ENCODE data around the gene SH3YL1.

Gene SH3YL1

GRCh38 chr2:282371-283263, 18.8 kb upstream of the SH3YL1 start:
- DNase-seq (ENCODE audit: low spot score) = no peak

GRCh38 chr2:281381-281780, 17.5 kb upstream of the SH3YL1 start:
- no peak for DNase-seq (ENCODE audit: low spot score)

GRCh38 chr2:280650-281110, 16.8 kb upstream of the SH3YL1 start:
- DNase-seq (ENCODE audit: low spot score) = no peak

- DNase-seq (ENCODE audit: low spot score) = no peak
Measured at GRCh38 chr2:279956-280649, 16.3 kb upstream of the SH3YL1 start.

- no peak for DNase-seq (ENCODE audit: low spot score)
Measured at GRCh38 chr2:279366-279765, 15.5 kb upstream of the SH3YL1 start.

GRCh38 chr2:278927-279320, 15.1 kb upstream of the SH3YL1 start:
- DNase-seq (ENCODE audit: low spot score) = no peak

GRCh38 chr2:278312-278926, 14.6 kb upstream of the SH3YL1 start:
- no peak for DNase-seq (ENCODE audit: low spot score)

GRCh38 chr2:275466-275865, 11.6 kb upstream of the SH3YL1 start:
- no peak for DNase-seq (ENCODE audit: low spot score)

- DNase-seq (ENCODE audit: low spot score) = no peak
Measured at GRCh38 chr2:274503-274902, 10.7 kb upstream of the SH3YL1 start.

- DNase-seq (ENCODE audit: low spot score) = no peak
Measured at GRCh38 chr2:273333-273732, 9.5 kb upstream of the SH3YL1 start.

GRCh38 chr2:271917-272316, 8.1 kb upstream of the SH3YL1 start:
- DNase-seq (ENCODE audit: low spot score) = no peak

- DNase-seq (ENCODE audit: low spot score) = no peak
Measured at GRCh38 chr2:270861-271260, 7.0 kb upstream of the SH3YL1 start.

GRCh38 chr2:269356-270030, 5.7 kb upstream of the SH3YL1 start:
- DNase-seq (ENCODE audit: low spot score) = no peak

- DNase-seq (ENCODE audit: low spot score) = no peak
Measured at GRCh38 chr2:268323-268722, 4.5 kb upstream of the SH3YL1 start.

- DNase-seq (ENCODE audit: low spot score) = peak; percentile 93
Measured at GRCh38 chr2:264493-265468, 949 bp upstream of the SH3YL1 start, which contains the start of gene ACP1. ACP1 (plus strand) TSS chr2:264947; CDS start chr2:264965, 18 bp downstream.

GRCh38 chr2:263022-263738, 652 bp downstream of the SH3YL1 start:
- no peak for DNase-seq (ENCODE audit: low spot score)

GRCh38 chr2:262117-262516, 1.7 kb downstream of the SH3YL1 start:
- DNase-seq (ENCODE audit: low spot score) = no peak

GRCh38 chr2:260507-261161, 3.2 kb downstream of the SH3YL1 start:
- DNase-seq (ENCODE audit: low spot score) = peak; percentile 53

- DNase-seq (ENCODE audit: low spot score) = no peak
Measured at GRCh38 chr2:259789-260331, 4.0 kb downstream of the SH3YL1 start.

All from HuH-7 (cell line).